ENCODE measurements around the gene ABL1. TPM values are rescaled to one million over a fixed set of nuclear protein-coding genes. Genes with fewer than 3 reads are reported as not detected.
A peak's percentile ranks its signal among the peaks of the same experiment; 100 is the strongest.

The ABL1 gene
- polyA plus RNA-seq, 1 of the 3 experiments (the other 2 are of a cell fraction): 24.6 TPM

DNA sequence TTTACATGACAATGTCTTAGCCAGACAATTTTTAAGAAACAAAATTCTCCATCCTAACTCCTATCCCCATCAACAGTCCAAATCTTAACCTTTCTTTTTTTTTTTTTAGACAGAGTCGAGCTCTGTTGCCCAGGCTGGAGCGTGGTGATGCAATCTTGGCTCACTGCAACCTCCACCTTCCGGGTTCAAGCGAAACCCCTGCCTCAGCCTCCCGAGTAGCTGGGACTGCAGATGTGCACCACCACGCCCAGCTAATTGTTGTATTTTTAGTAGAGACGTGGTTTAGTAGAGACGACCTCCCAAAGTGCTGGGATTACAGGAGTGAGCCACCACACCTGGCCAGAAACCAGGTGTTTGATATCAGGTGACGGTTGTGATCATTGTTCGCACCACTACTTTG, 10.2 kb downstream of the ABL1 start (continued):
- TF ChIP-seq, protein P1, sequence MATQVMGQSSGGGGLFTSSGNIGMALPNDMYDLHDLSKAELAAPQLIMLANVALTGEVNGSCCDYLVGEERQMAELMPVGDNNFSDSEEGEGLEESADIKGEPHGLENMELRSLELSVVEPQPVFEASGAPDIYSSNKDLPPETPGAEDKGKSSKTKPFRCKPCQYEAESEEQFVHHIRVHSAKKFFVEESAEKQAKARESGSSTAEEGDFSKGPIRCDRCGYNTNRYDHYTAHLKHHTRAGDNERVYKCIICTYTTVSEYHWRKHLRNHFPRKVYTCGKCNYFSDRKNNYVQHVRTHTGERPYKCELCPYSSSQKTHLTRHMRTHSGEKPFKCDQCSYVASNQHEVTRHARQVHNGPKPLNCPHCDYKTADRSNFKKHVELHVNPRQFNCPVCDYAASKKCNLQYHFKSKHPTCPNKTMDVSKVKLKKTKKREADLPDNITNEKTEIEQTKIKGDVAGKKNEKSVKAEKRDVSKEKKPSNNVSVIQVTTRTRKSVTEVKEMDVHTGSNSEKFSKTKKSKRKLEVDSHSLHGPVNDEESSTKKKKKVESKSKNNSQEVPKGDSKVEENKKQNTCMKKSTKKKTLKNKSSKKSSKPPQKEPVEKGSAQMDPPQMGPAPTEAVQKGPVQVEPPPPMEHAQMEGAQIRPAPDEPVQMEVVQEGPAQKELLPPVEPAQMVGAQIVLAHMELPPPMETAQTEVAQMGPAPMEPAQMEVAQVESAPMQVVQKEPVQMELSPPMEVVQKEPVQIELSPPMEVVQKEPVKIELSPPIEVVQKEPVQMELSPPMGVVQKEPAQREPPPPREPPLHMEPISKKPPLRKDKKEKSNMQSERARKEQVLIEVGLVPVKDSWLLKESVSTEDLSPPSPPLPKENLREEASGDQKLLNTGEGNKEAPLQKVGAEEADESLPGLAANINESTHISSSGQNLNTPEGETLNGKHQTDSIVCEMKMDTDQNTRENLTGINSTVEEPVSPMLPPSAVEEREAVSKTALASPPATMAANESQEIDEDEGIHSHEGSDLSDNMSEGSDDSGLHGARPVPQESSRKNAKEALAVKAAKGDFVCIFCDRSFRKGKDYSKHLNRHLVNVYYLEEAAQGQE (IDR thresholded peaks at IDR 0.05; ENCODE audit: low read depth, low read length): no peak
- TF ChIP-seq TAF1 (IDR thresholded peaks at IDR 0.05; ENCODE audit: borderline replicate concordance, low read depth, low read length) (no peak), FOXM1 (IDR thresholded peaks at IDR 0.05; ENCODE audit: low read depth) (no peak), ELF1 (IDR thresholded peaks at IDR 0.05) (no peak), SIN3A (IDR thresholded peaks at IDR 0.05; ENCODE audit: borderline replicate concordance, low read depth, low read length) (no peak), JUND (IDR thresholded peaks at IDR 0.05) (no peak)
- TF ChIP-seq, protein P2, sequence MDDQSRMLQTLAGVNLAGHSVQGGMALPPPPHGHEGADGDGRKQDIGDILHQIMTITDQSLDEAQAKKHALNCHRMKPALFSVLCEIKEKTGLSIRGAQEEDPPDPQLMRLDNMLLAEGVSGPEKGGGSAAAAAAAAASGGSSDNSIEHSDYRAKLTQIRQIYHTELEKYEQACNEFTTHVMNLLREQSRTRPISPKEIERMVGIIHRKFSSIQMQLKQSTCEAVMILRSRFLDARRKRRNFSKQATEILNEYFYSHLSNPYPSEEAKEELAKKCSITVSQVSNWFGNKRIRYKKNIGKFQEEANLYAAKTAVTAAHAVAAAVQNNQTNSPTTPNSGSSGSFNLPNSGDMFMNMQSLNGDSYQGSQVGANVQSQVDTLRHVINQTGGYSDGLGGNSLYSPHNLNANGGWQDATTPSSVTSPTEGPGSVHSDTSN (IDR thresholded peaks at IDR 0.05): no peak

DNA sequence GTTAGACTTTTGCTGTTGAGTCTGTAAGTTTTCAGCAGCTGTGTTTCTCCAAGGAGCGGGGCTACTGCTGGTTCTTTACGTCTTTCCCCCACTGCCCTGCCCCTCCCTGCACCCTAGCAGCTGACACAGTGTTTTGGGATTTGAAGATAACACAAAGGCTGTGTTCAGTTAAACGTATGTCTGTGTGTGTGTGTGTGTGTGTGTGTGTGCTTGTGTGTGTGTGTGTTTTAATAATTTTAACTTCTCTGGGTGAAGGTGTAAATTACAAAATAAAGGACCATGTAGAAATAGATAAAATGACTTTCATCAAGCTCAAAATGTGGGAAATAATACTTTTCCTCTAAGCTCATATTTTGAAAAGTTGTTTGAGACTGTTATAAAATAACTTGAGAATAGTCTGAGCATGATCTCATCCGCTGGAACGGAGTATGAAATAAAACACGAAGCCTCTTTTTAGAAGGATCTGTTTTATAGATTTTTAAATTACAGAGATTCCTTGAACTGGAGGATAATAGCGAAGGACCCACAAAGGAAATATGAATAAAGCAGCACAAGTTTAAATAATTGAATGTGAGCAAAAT, 10.9 kb downstream of the ABL1 start:
- H3K27me3 ChIP-seq (ENCODE audit: insufficient read depth): no peaks in the 10 kb centered on the region
- TF ChIP-seq SMC3 (IDR thresholded peaks at IDR 0.05; ENCODE audit: low read depth, low read length) (no peak), RAD21 (IDR thresholded peaks at IDR 0.05; ENCODE audit: low read length) (no peak), EP300 (IDR thresholded peaks at IDR 0.05; ENCODE audit: borderline replicate concordance in 1 of 2, low read depth in 1 of 2, low read length in 1 of 2) (peak in 1 of 2 experiments; percentile 17; a peak in 1 of 4 replicates), ELF1 (IDR thresholded peaks at IDR 0.05) (no peak), IRF3 (IDR thresholded peaks at IDR 0.05; ENCODE audit: low read depth, low read length) (no peak), TEAD4 (IDR thresholded peaks at IDR 0.05; ENCODE audit: borderline replicate concordance, insufficient read depth) (no peak; the same call in 1 of the 2 replicates), SIN3A (IDR thresholded peaks at IDR 0.05; ENCODE audit: borderline replicate concordance, low read depth, low read length) (no peak), RFX5 (IDR thresholded peaks at IDR 0.05; ENCODE audit: low read length) (no peak), RXRA (IDR thresholded peaks at IDR 0.05; ENCODE audit: borderline replicate concordance, low read depth) (no peak), FOXJ3 (CRISPR knock-in tag; IDR thresholded peaks at IDR 0.05) (no peak), EZH2phosphoT487 (IDR thresholded peaks at IDR 0.05; ENCODE audit: borderline replicate concordance, low read depth) (no peak), TCF12 (IDR thresholded peaks at IDR 0.05) (peak; percentile 58), NFIC (IDR thresholded peaks at IDR 0.05; ENCODE audit: borderline replicate concordance) (no peak; the same call in 1 of the 2 replicates), RCOR1 (IDR thresholded peaks at IDR 0.05; ENCODE audit: low read length) (no peak), NRF1 (IDR thresholded peaks at IDR 0.05; ENCODE audit: low read depth, low read length) (no peak), JUND (IDR thresholded peaks at IDR 0.05) (peak; percentile 36), CHD2 (IDR thresholded peaks at IDR 0.05; ENCODE audit: low read length, partially characterized antibody) (no peak)
- TF ChIP-seq, protein P3, sequence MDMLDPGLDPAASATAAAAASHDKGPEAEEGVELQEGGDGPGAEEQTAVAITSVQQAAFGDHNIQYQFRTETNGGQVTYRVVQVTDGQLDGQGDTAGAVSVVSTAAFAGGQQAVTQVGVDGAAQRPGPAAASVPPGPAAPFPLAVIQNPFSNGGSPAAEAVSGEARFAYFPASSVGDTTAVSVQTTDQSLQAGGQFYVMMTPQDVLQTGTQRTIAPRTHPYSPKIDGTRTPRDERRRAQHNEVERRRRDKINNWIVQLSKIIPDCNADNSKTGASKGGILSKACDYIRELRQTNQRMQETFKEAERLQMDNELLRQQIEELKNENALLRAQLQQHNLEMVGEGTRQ (IDR thresholded peaks at IDR 0.05; ENCODE audit: borderline replicate concordance, low read depth, low read length): no peak
- TF ChIP-seq, protein P2 (IDR thresholded peaks at IDR 0.05): peak; percentile 11; the same call in 1 of the 2 replicates
- H3K9me3 ChIP-seq: no peaks in the 10 kb centered on the region
- H3K4me2 ChIP-seq: peak overlapping the region; percentile 74
- CTCF ChIA-PET: interaction anchor here (0.7 to 2.4 kb wide), 7 partner anchors 9 to 145 kb away, joined by 3 to 16 read pairs (median 4); no protein-coding TSS in a partner anchor
- H3F3A ChIP-seq (replicated peaks; ENCODE audit: insufficient read depth): peaks cover 64% of the 10 kb centered on the region
- H3K9ac ChIP-seq: peak overlapping the region; percentile 86
- H2AFZ ChIP-seq (ENCODE audit: low read depth): no peak overlapping the region
- WGBS (ENCODE audit: low lambda C conversion rate): 3% methylated on average over 7 of the region's 7 CpGs
- no peaks in the 10 kb centered on the region for H3K36me3 ChIP-seq (replicated peaks in 1 of 2; ENCODE audit: control insufficient read depth in 1 of 2, insufficient read depth in 2 of 2, low read length in 1 of 2)
- peaks cover 75% of the 10 kb centered on the region for H3K79me2 ChIP-seq (ENCODE audit: insufficient read depth)
- POLR2A ChIA-PET: interaction anchor here (0.8 kb wide), 1 partner anchor 11 kb away, joined by 3 read pairs; the partner anchor contains the start of gene ABL1
- peaks cover 40 to 68% of the 10 kb centered on the region in 2 experiments for H3K4me1 ChIP-seq (ENCODE audit: control insufficient read depth in 1 of 2, insufficient read depth in 2 of 2, low read depth in 1 of 2, low read length in 1 of 2)
- DNase-seq: peak; percentile 32
- peak overlapping the region; percentile 23 to 55; a peak in 3 of 4 replicates for H3K4me3 ChIP-seq (ENCODE audit: low read depth in 2 of 2, low read length in 1 of 2)
- no peaks in the 10 kb centered on the region for H3K9me2 ChIP-seq
- peak overlapping the region; percentile 87 to 99 for H3K27ac ChIP-seq (ENCODE audit: low read depth in 2 of 2, low read length in 1 of 2)
- peaks cover 60% of the 10 kb centered on the region for H4K20me1 ChIP-seq (ENCODE audit: insufficient read depth)

All from SK-N-SH (cell line).